ENCODE data around the gene C2CD3. TPM values are rescaled to one million over a fixed set of nuclear protein-coding genes. Genes with fewer than 3 reads are reported as not detected.

C2CD3 gene
- total and polyA plus RNA-seq, 9 of the 15 experiments (the other 6 are each of a cell fraction or from before 2014, with no cell fraction given), result 4.4 to 20.2 (median 15.4) TPM

- no peak for TF ChIP-seq CTCFL (IDR thresholded peaks at IDR 0.05; ENCODE audit: borderline replicate concordance, insufficient read depth, low read depth, low read length, poor library complexity, severe bottlenecking)
- TF ChIP-seq KLF10 (CRISPR knock-in tag; IDR thresholded peaks at IDR 0.05), result no peak
- no peak for TF ChIP-seq SMAD3 (CRISPR knock-in tag; conservative IDR thresholded peaks at IDR 0.05)
- TF ChIP-seq MTA1 (IDR thresholded peaks at IDR 0.05; ENCODE audit: borderline replicate concordance), result no peak
- TF ChIP-seq MAZ (CRISPR knock-in tag; conservative IDR thresholded peaks at IDR 0.05 in 1 of 2, IDR thresholded peaks at IDR 0.05 in 1 of 2), result no peak
- TF ChIP-seq CAMTA2 (CRISPR knock-in tag; conservative IDR thresholded peaks at IDR 0.05), result no peak
- TF ChIP-seq CBX2 (IDR thresholded peaks at IDR 0.05; ENCODE audit: insufficient read depth, low read length, poor library complexity, severe bottlenecking), result no peak
- no peak for TF ChIP-seq ZNF436 (CRISPR knock-in tag; IDR thresholded peaks at IDR 0.05)
- no peak for TF ChIP-seq BCOR (IDR thresholded peaks at IDR 0.05)
These were observed 98.5 kb downstream of the C2CD3 start (continued) for GRCh38 chr11:74072286-74072685.
